Hepatocyte (in vitro differentiated cells): ENCODE results near the gene PAX3.

Source experiments
- EZH2 ChIP-seq: fragments of 200-600 bp; sonication (generic); IDR thresholded peaks from 2 replicates; pipeline ENCODE4 v1.6.1; 2016; ENCODE audit warnings: antibody characterized with exemption, mild to moderate bottlenecking, borderline replicate concordance
- TF ChIP-seq, protein P1 (sequence below): fragments of 200-600 bp; sonication (generic); IDR thresholded peaks from 2 replicates; pipeline ENCODE4 v1.5.1; 2016; ENCODE audit warnings: antibody characterized with exemption, mild to moderate bottlenecking; ENCODE audit not compliant: poor library complexity

DNA sequence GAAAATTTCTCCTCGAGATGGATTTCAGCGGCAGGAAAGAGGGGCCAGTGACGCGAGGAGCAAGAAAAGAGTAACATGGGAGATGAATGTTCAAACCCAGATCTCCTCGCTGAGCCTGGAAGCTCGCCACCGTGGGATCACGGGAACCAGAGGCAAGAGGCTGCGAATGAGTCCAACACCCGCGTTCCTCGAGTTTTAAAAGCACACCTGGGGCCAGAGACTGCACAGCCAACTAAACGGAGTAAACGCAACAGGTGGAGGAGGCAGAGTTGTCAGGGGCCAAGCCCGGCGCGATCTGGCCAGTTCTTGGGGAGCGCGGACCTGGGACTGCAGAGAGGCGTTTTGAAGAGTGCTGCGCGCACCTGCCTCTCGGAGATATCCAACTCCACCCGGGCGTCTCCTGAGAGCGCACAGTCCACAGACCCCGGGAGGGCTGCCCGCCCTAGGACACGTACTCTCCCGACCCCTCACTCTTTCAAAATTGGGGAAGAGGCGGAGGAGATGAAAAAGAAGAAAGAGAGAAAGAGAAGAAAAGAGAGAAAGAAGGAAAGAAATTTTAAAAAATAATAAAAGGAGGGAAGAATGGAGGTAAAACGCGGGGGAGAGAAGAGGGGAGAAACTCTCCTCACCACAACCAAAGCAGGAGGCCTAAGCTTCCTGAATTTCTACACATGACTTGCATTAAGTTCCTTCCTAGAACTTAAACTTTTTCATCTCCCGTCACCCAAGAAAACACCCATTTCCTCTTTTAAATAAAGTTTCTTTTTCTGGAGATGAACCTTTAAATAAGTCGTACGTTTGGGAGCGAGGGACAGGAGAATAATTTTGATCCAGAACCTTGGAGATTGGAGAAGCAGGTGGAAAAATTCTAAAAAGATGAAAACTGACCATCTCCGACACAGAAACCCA lies 5.3 kb upstream of the PAX3 start:
- TF ChIP-seq, protein P1, sequence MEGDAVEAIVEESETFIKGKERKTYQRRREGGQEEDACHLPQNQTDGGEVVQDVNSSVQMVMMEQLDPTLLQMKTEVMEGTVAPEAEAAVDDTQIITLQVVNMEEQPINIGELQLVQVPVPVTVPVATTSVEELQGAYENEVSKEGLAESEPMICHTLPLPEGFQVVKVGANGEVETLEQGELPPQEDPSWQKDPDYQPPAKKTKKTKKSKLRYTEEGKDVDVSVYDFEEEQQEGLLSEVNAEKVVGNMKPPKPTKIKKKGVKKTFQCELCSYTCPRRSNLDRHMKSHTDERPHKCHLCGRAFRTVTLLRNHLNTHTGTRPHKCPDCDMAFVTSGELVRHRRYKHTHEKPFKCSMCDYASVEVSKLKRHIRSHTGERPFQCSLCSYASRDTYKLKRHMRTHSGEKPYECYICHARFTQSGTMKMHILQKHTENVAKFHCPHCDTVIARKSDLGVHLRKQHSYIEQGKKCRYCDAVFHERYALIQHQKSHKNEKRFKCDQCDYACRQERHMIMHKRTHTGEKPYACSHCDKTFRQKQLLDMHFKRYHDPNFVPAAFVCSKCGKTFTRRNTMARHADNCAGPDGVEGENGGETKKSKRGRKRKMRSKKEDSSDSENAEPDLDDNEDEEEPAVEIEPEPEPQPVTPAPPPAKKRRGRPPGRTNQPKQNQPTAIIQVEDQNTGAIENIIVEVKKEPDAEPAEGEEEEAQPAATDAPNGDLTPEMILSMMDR = no peak
- peak; percentile 23 for TF ChIP-seq EZH2
